ENCODE results near the gene SMOC2. TPM values are rescaled to one million over a fixed set of nuclear protein-coding genes. Genes with fewer than 3 reads are reported as not detected.

SMOC2 gene
- total RNA-seq, 2 donors from 2014 or later: 25.6 to 29.6 TPM

GRCh38 chr6:168631564-168631963, 190.6 kb downstream of the SMOC2 start:
- no peaks in the 10 kb centered on the region for H3K4me1 ChIP-seq
- no peaks in the 10 kb centered on the region for H3K27me3 ChIP-seq
- H3K4me3 ChIP-seq: no peak overlapping the region
- no peak overlapping the region for H3K27ac ChIP-seq
- no peak for DNase-seq
- H3K9me3 ChIP-seq: no peaks in the 10 kb centered on the region
- intact Hi-C loops (cut with DNase I): no loop called here
- TF ChIP-seq CTCF (IDR thresholded peaks at IDR 0.05): no peak
- H3K9ac ChIP-seq (ENCODE audit: low read depth in 2 of 2, low read length in 2 of 2): no peak overlapping the region
- no peaks in the 10 kb centered on the region for H3K36me3 ChIP-seq

GRCh38 chr6:168632694-168633093, 191.7 kb downstream of the SMOC2 start:
- H3K36me3 ChIP-seq: no peaks in the 10 kb centered on the region
- no peak overlapping the region for H3K27ac ChIP-seq
- no peaks in the 10 kb centered on the region for H3K9me3 ChIP-seq
- intact Hi-C loops (cut with DNase I): no loop called here
- H3K27me3 ChIP-seq: no peaks in the 10 kb centered on the region
- no peak for TF ChIP-seq CTCF (IDR thresholded peaks at IDR 0.05)
- H3K4me1 ChIP-seq: no peaks in the 10 kb centered on the region
- no peak overlapping the region for H3K4me3 ChIP-seq
- no peak overlapping the region for H3K9ac ChIP-seq (ENCODE audit: low read depth in 2 of 2, low read length in 2 of 2)
- DNase-seq: no peak

GRCh38 chr6:168634541-168635328, 193.8 kb downstream of the SMOC2 start:
- no peak for DNase-seq
- no peaks in the 10 kb centered on the region for H3K4me1 ChIP-seq
- H3K4me3 ChIP-seq: no peak overlapping the region
- TF ChIP-seq CTCF (IDR thresholded peaks at IDR 0.05): no peak
- H3K9me3 ChIP-seq: no peaks in the 10 kb centered on the region
- no peak overlapping the region for H3K27ac ChIP-seq
- H3K9ac ChIP-seq (ENCODE audit: low read depth in 2 of 2, low read length in 2 of 2): no peak overlapping the region
- no peaks in the 10 kb centered on the region for H3K36me3 ChIP-seq
- no peaks in the 10 kb centered on the region for H3K27me3 ChIP-seq
- intact Hi-C loops (cut with DNase I): no loop called here

- H3K4me1 ChIP-seq: no peaks in the 10 kb centered on the region
- no peaks in the 10 kb centered on the region for H3K36me3 ChIP-seq
- TF ChIP-seq CTCF (IDR thresholded peaks at IDR 0.05): no peak
- H3K4me3 ChIP-seq: no peak overlapping the region
- no peaks in the 10 kb centered on the region for H3K9me3 ChIP-seq
- no peak overlapping the region for H3K9ac ChIP-seq (ENCODE audit: low read depth in 2 of 2, low read length in 2 of 2)
- no peak for DNase-seq
- no peak overlapping the region for H3K27ac ChIP-seq
- intact Hi-C loops (cut with DNase I): no loop called here
- H3K27me3 ChIP-seq: no peaks in the 10 kb centered on the region
Observed at GRCh38 chr6:168636147-168637004, 195.4 kb downstream of the SMOC2 start.

GRCh38 chr6:168637834-168638233, 196.8 kb downstream of the SMOC2 start:
- H3K4me1 ChIP-seq: no peaks in the 10 kb centered on the region
- no peaks in the 10 kb centered on the region for H3K36me3 ChIP-seq
- TF ChIP-seq CTCF (IDR thresholded peaks at IDR 0.05): no peak
- H3K9ac ChIP-seq (ENCODE audit: low read depth in 2 of 2, low read length in 2 of 2): no peak overlapping the region
- H3K27me3 ChIP-seq: no peaks in the 10 kb centered on the region
- no peak overlapping the region for H3K27ac ChIP-seq
- intact Hi-C loops (cut with DNase I): no loop called here
- peak; percentile 82 for DNase-seq
- H3K9me3 ChIP-seq: no peaks in the 10 kb centered on the region
- no peak overlapping the region for H3K4me3 ChIP-seq
